HUDEP-2 (cell line): ENCODE data around the gene PALB2.
A peak's percentile ranks its signal among the peaks of the same experiment; 100 is the strongest.

Experiments used
- DNase-seq, 76 experiments: peaks; one replicate each; lab custom pipeline; 2025; ENCODE audit not compliant: unreplicated experiment in 76 of 76; lab: John Stamatoyannopoulos, UW

PALB2 gene

DNA sequence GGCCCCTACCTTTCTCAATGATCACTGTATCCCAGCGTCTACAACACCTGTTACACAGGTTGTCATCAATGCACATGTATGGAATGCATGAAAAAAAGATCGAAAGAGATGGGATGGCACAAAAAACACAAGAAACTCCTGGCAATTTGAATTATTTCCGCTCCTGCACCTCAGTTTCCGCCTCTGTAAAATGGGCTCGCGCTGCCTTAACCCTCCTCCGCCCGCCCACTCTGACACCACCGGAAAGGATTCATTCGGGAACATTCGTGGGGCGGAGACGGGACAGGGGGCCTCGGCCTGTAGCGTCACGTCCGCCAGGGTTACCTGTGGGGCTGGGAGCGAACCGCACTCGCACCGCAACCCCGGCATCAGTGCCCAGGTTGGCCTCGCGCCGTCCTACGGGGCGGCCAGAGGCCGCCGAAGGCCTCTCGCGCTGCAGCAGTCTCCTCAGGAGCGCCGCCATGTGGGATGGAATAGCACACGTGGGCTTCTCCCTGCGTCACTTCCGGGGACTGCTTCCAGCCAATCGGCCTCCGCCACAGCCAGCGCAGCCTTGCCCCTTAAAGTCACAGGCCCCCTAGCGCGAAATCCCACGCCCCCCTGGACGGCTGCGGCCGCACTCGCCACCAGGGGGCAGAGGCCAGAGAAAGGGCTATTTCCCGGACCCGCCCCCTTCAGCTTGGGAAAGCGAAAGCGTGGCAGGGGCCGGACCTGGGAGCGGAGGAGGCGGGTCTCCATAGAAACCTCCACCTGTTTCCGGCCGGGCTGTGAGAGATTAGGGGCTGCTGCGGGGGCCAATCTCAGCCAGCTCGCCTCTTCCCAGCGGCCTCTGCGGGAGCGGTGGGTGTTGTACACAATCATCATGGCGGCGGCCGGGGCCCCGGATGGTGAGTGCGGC, 84.0 kb downstream of the PALB2 start, which contains the start of the genes EARS2 and UBFD1:
Gene EARS2, minus strand, starts transcription at position 470 of the 898 bp plus-strand sequence. Its CDS starts 7 bp downstream, at position 463.
Gene UBFD1, plus strand, starts transcription at position 847 of the 898 bp plus-strand sequence. Its CDS starts 16 bp downstream, at position 863.
- DNase-seq = peak; percentile 87 to 99 (median 98)

GRCh38 chr16:23554536-23554935, 86.6 kb downstream of the PALB2 start:
- no peak for DNase-seq
